GM13977 (cell line): ENCODE results near the gene PGGHG.
"Not testable (repeated sequence)": the region's sequence is repeated elsewhere in the genome, so short reads cannot be mapped to it uniquely, and the experiment has no call there.

ENCODE experiments used
- DNase-seq: peaks from one replicate; pipeline ENCODE4 v3.0.0; 2012; ENCODE audit warnings: low spot score
- in situ Hi-C: fragments of 300-500 bp; cut with MboI; formaldehyde crosslinking; loops from one replicate; pipeline ENCODE4 v1.12.0; 2022; ENCODE audit warnings: low sequenced_read_pairs, low pct_unique_long_range_greater_than_20kb, mixed read lengths, inconsistent platforms; ENCODE audit not compliant: unreplicated experiment
- TF ChIP-seq, protein P1 (sequence below): IDR thresholded peaks from 2 replicates; pipeline ENCODE4 v1.5.1; 2012; ENCODE audit warnings: mild to moderate bottlenecking, control low read depth; ENCODE audit not compliant: insufficient read depth; ENCODE audit errors: extremely low read depth, missing control alignments

The PGGHG gene

DNA sequence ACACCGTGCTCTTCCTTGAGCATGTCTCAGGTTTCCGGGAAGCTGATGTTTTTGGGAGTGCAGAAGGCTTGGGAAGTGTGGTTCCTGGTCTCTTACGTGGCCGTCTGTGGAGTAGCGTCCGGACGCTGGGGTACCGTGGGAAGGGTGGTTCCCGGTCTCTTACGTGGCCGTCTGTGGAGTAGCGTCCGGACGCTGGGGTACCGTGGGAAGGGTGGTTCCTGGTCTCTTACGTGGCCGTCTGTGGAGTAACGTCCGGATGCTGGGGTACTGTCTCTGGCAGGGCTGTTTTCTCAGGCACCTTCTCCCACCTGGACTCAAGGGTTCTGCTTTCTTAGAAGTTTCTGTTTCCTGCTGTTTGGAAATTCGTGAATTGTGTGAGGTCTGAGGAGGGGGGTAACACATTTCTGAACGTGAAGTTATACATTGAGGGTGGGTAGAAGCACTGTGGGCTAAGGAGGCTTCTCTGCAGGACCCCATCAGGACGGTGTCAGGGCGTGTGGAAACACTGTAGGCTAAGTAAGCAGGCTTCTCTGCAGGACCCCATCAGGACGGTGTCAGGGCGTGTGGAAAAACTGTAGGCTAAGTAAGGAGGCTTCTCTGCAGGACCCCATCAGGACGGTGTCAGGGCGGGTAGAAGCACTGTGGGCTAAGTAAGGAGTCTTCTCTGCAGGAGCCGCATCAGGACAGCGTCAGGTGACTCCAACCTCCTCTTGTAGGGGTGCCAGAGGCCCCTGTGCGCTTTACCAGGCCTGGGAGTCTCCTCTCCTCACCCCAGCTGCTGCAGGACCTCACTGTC is 37.1 kb downstream of the PGGHG start:
- no peak for DNase-seq
- TF ChIP-seq, protein P1, sequence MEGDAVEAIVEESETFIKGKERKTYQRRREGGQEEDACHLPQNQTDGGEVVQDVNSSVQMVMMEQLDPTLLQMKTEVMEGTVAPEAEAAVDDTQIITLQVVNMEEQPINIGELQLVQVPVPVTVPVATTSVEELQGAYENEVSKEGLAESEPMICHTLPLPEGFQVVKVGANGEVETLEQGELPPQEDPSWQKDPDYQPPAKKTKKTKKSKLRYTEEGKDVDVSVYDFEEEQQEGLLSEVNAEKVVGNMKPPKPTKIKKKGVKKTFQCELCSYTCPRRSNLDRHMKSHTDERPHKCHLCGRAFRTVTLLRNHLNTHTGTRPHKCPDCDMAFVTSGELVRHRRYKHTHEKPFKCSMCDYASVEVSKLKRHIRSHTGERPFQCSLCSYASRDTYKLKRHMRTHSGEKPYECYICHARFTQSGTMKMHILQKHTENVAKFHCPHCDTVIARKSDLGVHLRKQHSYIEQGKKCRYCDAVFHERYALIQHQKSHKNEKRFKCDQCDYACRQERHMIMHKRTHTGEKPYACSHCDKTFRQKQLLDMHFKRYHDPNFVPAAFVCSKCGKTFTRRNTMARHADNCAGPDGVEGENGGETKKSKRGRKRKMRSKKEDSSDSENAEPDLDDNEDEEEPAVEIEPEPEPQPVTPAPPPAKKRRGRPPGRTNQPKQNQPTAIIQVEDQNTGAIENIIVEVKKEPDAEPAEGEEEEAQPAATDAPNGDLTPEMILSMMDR, result no peak
- in situ Hi-C loops, result no loop called here

DNA sequence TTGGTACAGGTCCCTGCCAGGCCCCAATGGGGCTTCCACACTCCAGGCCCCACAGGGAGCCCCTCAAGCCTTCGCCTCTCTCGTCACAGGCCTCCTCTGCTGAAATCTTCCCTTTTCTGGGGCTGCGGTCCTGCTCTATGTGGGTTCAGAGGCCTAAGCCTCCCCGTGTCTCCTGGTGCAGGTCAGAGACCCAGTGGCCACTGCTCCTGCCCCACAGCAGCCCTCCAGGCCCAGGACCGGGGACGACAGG is 37.6 kb downstream of the PGGHG start:
- TF ChIP-seq, protein P1, result no peak
- DNase-seq, result peak; percentile 27
- in situ Hi-C loops, result no loop called here

DNA sequence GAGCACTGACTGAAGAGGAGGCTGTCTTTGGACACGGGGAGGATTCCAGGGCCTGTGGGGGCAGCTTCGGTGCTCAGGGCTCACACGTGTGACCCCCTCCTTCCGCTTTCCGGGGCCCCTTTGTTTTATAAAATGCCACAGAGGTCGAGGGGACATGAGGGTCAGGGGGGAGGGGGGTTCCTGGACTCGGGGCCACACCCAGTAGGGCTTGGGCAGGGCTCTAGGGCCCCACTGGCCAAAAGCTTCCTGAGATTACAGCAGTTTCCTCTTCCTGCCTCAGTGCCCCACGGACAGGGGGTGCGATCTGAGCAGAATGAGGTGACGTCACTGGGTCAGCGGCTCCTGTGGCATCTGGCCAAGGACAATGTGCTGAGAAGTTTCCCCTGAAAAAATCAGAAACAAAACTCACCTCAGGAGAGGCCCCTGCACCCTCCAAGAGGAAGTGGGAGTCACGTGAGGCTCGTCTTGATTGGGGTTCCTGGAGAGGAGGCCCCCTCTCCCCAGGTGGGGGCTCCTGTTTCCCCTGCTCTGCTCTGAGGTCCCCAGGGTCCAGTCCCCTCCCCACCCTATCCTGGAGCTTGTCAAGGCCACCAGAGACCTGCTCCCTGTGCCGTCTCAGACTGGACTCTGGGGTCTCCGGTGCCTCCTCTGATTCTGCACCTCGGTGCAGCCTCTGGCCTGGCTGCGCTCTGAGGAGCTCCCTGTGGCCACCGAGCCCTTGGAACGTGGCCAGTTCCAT is 38.1 kb downstream of the PGGHG start:
- DNase-seq, result peak; percentile 84
- in situ Hi-C loops, result no loop called here
- TF ChIP-seq, protein P1, result no peak

DNA sequence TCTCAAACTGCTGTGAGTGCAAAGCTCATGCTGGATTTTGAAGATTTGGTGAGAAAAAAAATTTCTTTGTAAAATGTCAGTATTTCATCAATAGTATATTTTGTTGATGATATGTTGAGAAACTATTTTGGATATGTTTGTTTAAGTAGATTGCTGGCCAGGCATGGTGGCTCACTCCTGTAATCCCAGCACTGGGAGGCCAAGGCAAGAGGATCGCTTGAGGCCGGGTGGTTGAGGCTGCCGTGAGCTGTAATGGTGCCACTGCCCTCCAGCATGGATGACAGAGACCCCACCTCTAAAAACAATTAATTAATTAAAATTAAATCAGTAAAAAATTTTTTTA is 38.6 kb downstream of the PGGHG start:
- TF ChIP-seq, protein P1, result no peak
- no peak for DNase-seq
- in situ Hi-C loops, result no loop called here

DNA sequence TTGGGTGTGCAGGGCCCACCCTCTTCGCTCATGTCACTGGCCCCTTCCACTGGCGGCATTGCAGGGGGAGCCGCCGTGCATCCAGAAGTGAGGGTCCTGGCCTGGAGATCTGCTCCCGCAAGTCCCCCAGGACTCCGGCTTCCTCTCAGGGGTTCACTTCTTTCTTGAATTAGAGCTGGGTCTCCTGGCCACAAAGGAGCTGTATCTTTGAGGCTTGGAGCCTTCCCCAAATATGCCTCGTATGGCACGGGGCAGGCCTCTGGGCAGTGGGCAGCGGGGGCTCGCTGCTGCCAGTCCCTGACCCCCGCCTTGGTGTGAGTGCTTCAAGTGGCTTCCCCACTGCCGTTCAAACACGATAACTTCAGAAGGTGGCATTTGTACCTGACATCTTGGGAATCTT is 39.1 kb downstream of the PGGHG start:
- no peak for DNase-seq
- TF ChIP-seq, protein P1, result no peak
- in situ Hi-C loops, result no loop called here

DNA sequence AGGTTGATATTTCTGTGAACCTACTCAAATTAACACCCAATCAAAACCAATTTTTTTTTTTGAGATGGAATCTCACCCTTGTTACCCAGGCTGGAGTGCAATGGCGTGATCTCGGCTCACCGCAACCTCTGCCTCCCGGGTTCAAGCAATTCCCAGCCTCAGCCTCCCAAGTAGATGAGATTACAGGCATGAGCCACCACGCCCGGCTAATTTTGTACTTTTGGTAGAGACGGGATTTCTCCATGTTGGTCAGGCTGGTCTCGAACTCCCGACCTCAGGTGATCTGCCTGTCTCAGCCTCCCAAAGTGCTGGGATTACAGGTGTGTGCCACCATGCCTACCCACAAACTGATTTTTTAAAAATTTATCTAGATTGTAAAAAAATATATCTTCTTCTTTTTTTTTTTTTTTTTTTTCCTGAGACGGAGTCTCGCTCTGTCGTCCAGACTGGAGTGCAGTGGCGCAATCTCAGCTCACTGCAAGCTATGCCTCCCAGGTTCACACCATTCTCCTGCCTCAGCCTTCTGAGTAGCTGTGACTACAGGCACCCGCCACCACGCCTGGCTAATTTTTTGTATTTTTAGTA is 39.7 kb downstream of the PGGHG start:
- DNase-seq, in situ Hi-C loops: not testable (repeated sequence)

DNA sequence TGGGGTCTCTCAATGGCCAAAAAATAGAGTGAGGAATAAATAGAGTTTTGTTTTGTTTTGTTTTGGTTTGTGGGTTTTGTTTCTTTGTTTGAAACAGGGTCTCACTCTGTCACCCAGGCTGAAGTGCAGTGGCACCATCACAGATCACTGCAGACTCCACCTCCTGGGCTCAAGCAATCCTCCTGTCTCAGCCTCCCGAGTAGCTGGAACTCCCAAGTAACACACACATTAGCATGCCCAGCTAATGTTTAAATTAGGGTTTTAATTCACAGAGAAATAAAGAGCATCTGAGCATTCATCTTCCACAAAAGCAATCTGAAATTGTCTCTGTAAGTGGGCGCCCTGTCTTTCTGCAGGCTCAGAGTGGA is 40.9 kb downstream of the PGGHG start:
- no peak for DNase-seq
- TF ChIP-seq, protein P1, result no peak
- in situ Hi-C loops, result no loop called here
